Measurements from ENCODE around the gene RBM8A.
"Not testable (repeated sequence)": the region's sequence is repeated elsewhere in the genome, so short reads cannot be mapped to it uniquely, and the experiment has no call there.

RBM8A gene

GRCh38 chr1:145956361-145956760 is 29.1 kb upstream of the RBM8A start:
- DNase-seq (ENCODE audit: low spot score), result no peak

- no peak for DNase-seq (ENCODE audit: low spot score)
Observed at GRCh38 chr1:145955436-145955835, 28.2 kb upstream of the RBM8A start.

GRCh38 chr1:145953861-145954260 is 26.6 kb upstream of the RBM8A start:
- no peak for DNase-seq (ENCODE audit: low spot score)

- DNase-seq (ENCODE audit: low spot score), result no peak
Observed at GRCh38 chr1:145952903-145953302, 25.6 kb upstream of the RBM8A start.

GRCh38 chr1:145951526-145951925 is 24.2 kb upstream of the RBM8A start:
- no peak for DNase-seq (ENCODE audit: low spot score)

GRCh38 chr1:145949219-145949618 is 21.9 kb upstream of the RBM8A start:
- DNase-seq (ENCODE audit: low spot score), result no peak

GRCh38 chr1:145947551-145947950 is 20.3 kb upstream of the RBM8A start:
- no peak for DNase-seq (ENCODE audit: low spot score)

GRCh38 chr1:145946477-145946986 is 19.2 kb upstream of the RBM8A start:
- DNase-seq (ENCODE audit: low spot score), result no peak

GRCh38 chr1:145944532-145944931 is 17.2 kb upstream of the RBM8A start:
- no peak for DNase-seq (ENCODE audit: low spot score)

GRCh38 chr1:145942871-145943270 is 15.6 kb upstream of the RBM8A start:
- no peak for DNase-seq (ENCODE audit: low spot score)

- DNase-seq (ENCODE audit: low spot score), result no peak
Observed at GRCh38 chr1:145942405-145942804, 15.1 kb upstream of the RBM8A start.

- DNase-seq (ENCODE audit: low spot score), result no peak
Observed at GRCh38 chr1:145937436-145937835, 10.2 kb upstream of the RBM8A start.

GRCh38 chr1:145936247-145936646 is 9.0 kb upstream of the RBM8A start:
- DNase-seq (ENCODE audit: low spot score), result no peak

- no peak for DNase-seq (ENCODE audit: low spot score)
Observed at GRCh38 chr1:145935708-145936107, 8.4 kb upstream of the RBM8A start.

- not testable (repeated sequence) for DNase-seq (ENCODE audit: low spot score)
Observed at GRCh38 chr1:145932522-145933009, 5.3 kb upstream of the RBM8A start.

- DNase-seq (ENCODE audit: low spot score), result no peak
Observed at GRCh38 chr1:145927916-145928643, 796 bp upstream of the RBM8A start.

- no peak for DNase-seq (ENCODE audit: low spot score)
Observed at GRCh38 chr1:145926686-145927062, 610 bp downstream of the RBM8A start.

- DNase-seq (ENCODE audit: low spot score), result no peak
Observed at GRCh38 chr1:145922266-145922665, 5.0 kb downstream of the RBM8A start.

GRCh38 chr1:145920297-145920696 is 7.0 kb downstream of the RBM8A start:
- not testable (repeated sequence) for DNase-seq (ENCODE audit: low spot score)

GRCh38 chr1:145918992-145919939 is 8.0 kb downstream of the RBM8A start:
- peak; percentile 40 for DNase-seq (ENCODE audit: low spot score)

GRCh38 chr1:145918144-145918991 is 8.9 kb downstream of the RBM8A start, which contains the start of gene PEX11B:
PEX11B (minus strand) TSS chr1:145918717; CDS start chr1:145918688, 29 bp downstream.
- peak; percentile 64 for DNase-seq (ENCODE audit: low spot score)

GRCh38 chr1:145917595-145917994 is 9.7 kb downstream of the RBM8A start:
- no peak for DNase-seq (ENCODE audit: low spot score)
